Mononuclear cell (primary cell): ENCODE data around the gene ZNF718. TPM values are rescaled to one million over a fixed set of nuclear protein-coding genes. Genes with fewer than 3 reads are reported as not detected.
A peak's percentile ranks its signal among the peaks of the same experiment; 100 is the strongest.
"Not testable (repeated sequence)": the region's sequence is repeated elsewhere in the genome, so short reads cannot be mapped to it uniquely, and the experiment has no call there.

Source experiments
- H3K27me3 ChIP-seq: 2 replicates; pipeline ENCODE4 v1.6.0; 2011; ENCODE audit warnings: low read length, control low read depth; ENCODE audit not compliant: insufficient read depth
- H3K4me1 ChIP-seq: 2 replicates; pipeline ENCODE4 v1.5.1; 2011; ENCODE audit warnings: mild to moderate bottlenecking, low read length, control low read depth; ENCODE audit not compliant: insufficient read depth
- H3K4me3 ChIP-seq: 2 replicates; pipeline ENCODE4 v1.5.1; 2011; ENCODE audit warnings: mild to moderate bottlenecking, low read length, moderate library complexity
- H3K9me3 ChIP-seq: 2 replicates; pipeline ENCODE4 v1.5.1; 2011; ENCODE audit warnings: low read depth, mild to moderate bottlenecking, control low read depth, low read length
- total RNA-seq: library from RNA; depleted of rRNA; stranded (reverse); fragments of >200 nt; gene quantifications from one replicate; pipeline ENCODE4 v1.2.3, GENCODE V29; 2012

Gene ZNF718
- total RNA-seq, 1 donor: 5.5 TPM

- not testable (repeated sequence) for H3K9me3 ChIP-seq, H3K27me3 ChIP-seq, H3K4me3 ChIP-seq, H3K4me1 ChIP-seq
These were observed 70.9 kb downstream of the ZNF718 start for GRCh38 chr4:195159-195558.

- Histone ChIP-seq H3K4me3 (no peak overlapping the region), H3K9me3 (peaks cover 27% of the 10 kb centered on the region), H3K27me3 (no peaks in the 10 kb centered on the region), H3K4me1 (no peaks in the 10 kb centered on the region)
These were observed 76.6 kb downstream of the ZNF718 start for GRCh38 chr4:200936-201335.

- H3K27me3 ChIP-seq, H3K4me1 ChIP-seq, H3K4me3 ChIP-seq: not testable (repeated sequence)
- H3K9me3 ChIP-seq: peaks cover 27% of the 10 kb centered on the region
These were observed 78.5 kb downstream of the ZNF718 start for GRCh38 chr4:202822-203221.

- no peak overlapping the region for H3K4me3 ChIP-seq
- H3K4me1 ChIP-seq: no peaks in the 10 kb centered on the region
- H3K9me3 ChIP-seq: peaks cover 34% of the 10 kb centered on the region
- H3K27me3 ChIP-seq: no peaks in the 10 kb centered on the region
These were observed 80.9 kb downstream of the ZNF718 start for GRCh38 chr4:205097-205756.

GRCh38 chr4:206054-206453 lies 81.8 kb downstream of the ZNF718 start:
- no peak overlapping the region for H3K4me3 ChIP-seq
- peaks cover 5% of the 10 kb centered on the region for H3K4me1 ChIP-seq
- no peaks in the 10 kb centered on the region for H3K27me3 ChIP-seq
- H3K9me3 ChIP-seq: peaks cover 29% of the 10 kb centered on the region

GRCh38 chr4:208416-209096 lies 84.3 kb downstream of the ZNF718 start:
- not testable (repeated sequence) for H3K4me3 ChIP-seq, H3K27me3 ChIP-seq
- H3K9me3 ChIP-seq: peaks cover 13% of the 10 kb centered on the region
- H3K4me1 ChIP-seq: peaks cover 12% of the 10 kb centered on the region

- Histone ChIP-seq H3K9me3 (peaks cover 23% of the 10 kb centered on the region), H3K27me3 (peaks cover 2% of the 10 kb centered on the region), H3K4me3 (no peak overlapping the region), H3K4me1 (peaks cover 12% of the 10 kb centered on the region)
These were observed 86.8 kb downstream of the ZNF718 start for GRCh38 chr4:211033-211511.

GRCh38 chr4:212438-213188 lies 88.3 kb downstream of the ZNF718 start:
- Histone ChIP-seq H3K9me3 (peaks cover 23% of the 10 kb centered on the region), H3K4me1 (peaks cover 12% of the 10 kb centered on the region), H3K4me3 (peak overlapping the region; percentile 6), H3K27me3 (peaks cover 2% of the 10 kb centered on the region)

GRCh38 chr4:213189-213535 lies 88.9 kb downstream of the ZNF718 start:
- H3K27me3 ChIP-seq, H3K4me3 ChIP-seq: not testable (repeated sequence)
- Histone ChIP-seq H3K9me3 (peaks cover 23% of the 10 kb centered on the region), H3K4me1 (peaks cover 12% of the 10 kb centered on the region)

Other genes with a start within 250 kb of the ZNF718 start
- gene ZNF595, start 71.2 kb upstream of the ZNF718 start, total RNA-seq: 22.6 TPM
- not detected for gene ZNF732, start 181.0 kb downstream of the ZNF718 start, total RNA-seq
- 28.8 TPM for gene ZNF141, start 213.3 kb downstream of the ZNF718 start, total RNA-seq